HEK293 (cell line): Measurements from ENCODE around the gene ZNF836.

Source experiments
- CTCF ChIP-seq: fragments of 450-650 bp; formaldehyde crosslinking; IDR thresholded peaks from 2 replicates; pipeline ENCODE4 v1.5.1; 2016; ENCODE audit warnings: missing biosample characterization, missing genetic modification characterization
- HOXC10 ChIP-seq: sonication (generic); formaldehyde crosslinking; IDR thresholded peaks from 2 replicates; pipeline ENCODE4 v1.8.1; 2023; ENCODE audit warnings: mild to moderate bottlenecking, missing genetic modification reagents
- KLF16 ChIP-seq: fragments of 450-650 bp; formaldehyde crosslinking; IDR thresholded peaks from 2 replicates; pipeline ENCODE4 v1.5.1; 2017; ENCODE audit warnings: missing biosample characterization, missing genetic modification characterization
- SETDB1 ChIP-seq: IDR thresholded peaks from one replicate; pipeline ENCODE4 v1.6.1; 2017; ENCODE audit warnings: mild to moderate bottlenecking, low read length, moderate library complexity, mixed read lengths; ENCODE audit not compliant: insufficient read length
- ZFP3 ChIP-seq: fragments of 450-650 bp; formaldehyde crosslinking; IDR thresholded peaks from 2 replicates; pipeline ENCODE4 v1.5.1; 2016; ENCODE audit warnings: low read depth, missing biosample characterization, missing genetic modification characterization
- ZNF24 ChIP-seq: fragments of 450-650 bp; formaldehyde crosslinking; IDR thresholded peaks from 2 replicates; pipeline ENCODE4 v1.5.1; 2016; ENCODE audit warnings: missing biosample characterization, missing genetic modification characterization
- ZNF600 ChIP-seq: fragments of 450-650 bp; formaldehyde crosslinking; IDR thresholded peaks from 2 replicates; pipeline ENCODE4 v1.5.1; 2016; ENCODE audit warnings: missing biosample characterization, missing genetic modification characterization
- ZNF768 ChIP-seq: fragments of 450-650 bp; formaldehyde crosslinking; IDR thresholded peaks from 2 replicates; pipeline ENCODE4 v1.5.1; 2018; ENCODE audit warnings: missing biosample characterization, mild to moderate bottlenecking, missing genetic modification characterization

- no peak for TF ChIP-seq KLF16
- no peak for TF ChIP-seq CTCF
- TF ChIP-seq ZNF24: no peak
- TF ChIP-seq HOXC10 (CRISPR knock-in tag): no peak
- TF ChIP-seq SETDB1: no peak
- TF ChIP-seq ZNF600 (tag by site-specific recombination): no peak
- no peak for TF ChIP-seq ZNF768
- TF ChIP-seq ZFP3 (tag by site-specific recombination): no peak
Measured at GRCh38 chr19:52196256-52196967, 25.0 kb upstream of the ZNF836 start.
